ENCODE measurements around the gene SZT2.
"Not testable (repeated sequence)": the region's sequence is repeated elsewhere in the genome, so short reads cannot be mapped to it uniquely, and the experiment has no call there.

Gene SZT2

DNA sequence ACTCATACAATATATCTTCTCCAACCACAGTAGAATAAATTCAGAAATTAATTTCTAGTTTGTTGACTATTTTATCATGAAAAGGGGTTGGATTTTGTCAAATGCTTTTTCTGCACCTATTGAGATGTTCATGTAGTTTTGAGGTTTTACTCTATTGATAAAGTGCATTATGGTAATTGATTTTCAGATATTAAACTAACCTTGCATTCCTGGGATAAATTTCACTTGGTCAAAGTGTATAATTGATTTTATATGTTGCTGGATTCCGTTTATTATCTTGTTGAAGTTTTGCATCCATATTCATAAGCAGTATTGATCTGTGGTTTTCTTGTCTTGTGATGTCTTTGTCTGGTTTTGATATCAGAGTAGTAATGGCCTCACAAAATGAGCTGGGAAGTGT lies 98.5 kb downstream of the SZT2 start:
- no peak for DNase-seq (ENCODE audit: extremely low read depth, low read depth)
- TF ChIP-seq, protein P1, sequence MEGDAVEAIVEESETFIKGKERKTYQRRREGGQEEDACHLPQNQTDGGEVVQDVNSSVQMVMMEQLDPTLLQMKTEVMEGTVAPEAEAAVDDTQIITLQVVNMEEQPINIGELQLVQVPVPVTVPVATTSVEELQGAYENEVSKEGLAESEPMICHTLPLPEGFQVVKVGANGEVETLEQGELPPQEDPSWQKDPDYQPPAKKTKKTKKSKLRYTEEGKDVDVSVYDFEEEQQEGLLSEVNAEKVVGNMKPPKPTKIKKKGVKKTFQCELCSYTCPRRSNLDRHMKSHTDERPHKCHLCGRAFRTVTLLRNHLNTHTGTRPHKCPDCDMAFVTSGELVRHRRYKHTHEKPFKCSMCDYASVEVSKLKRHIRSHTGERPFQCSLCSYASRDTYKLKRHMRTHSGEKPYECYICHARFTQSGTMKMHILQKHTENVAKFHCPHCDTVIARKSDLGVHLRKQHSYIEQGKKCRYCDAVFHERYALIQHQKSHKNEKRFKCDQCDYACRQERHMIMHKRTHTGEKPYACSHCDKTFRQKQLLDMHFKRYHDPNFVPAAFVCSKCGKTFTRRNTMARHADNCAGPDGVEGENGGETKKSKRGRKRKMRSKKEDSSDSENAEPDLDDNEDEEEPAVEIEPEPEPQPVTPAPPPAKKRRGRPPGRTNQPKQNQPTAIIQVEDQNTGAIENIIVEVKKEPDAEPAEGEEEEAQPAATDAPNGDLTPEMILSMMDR (IDR thresholded peaks at IDR 0.05; ENCODE audit: low read depth, low read length, missing control alignments), result no peak
- H3K4me3 ChIP-seq (replicated peaks; ENCODE audit: low read depth, low read length), result no peak overlapping the region

DNA sequence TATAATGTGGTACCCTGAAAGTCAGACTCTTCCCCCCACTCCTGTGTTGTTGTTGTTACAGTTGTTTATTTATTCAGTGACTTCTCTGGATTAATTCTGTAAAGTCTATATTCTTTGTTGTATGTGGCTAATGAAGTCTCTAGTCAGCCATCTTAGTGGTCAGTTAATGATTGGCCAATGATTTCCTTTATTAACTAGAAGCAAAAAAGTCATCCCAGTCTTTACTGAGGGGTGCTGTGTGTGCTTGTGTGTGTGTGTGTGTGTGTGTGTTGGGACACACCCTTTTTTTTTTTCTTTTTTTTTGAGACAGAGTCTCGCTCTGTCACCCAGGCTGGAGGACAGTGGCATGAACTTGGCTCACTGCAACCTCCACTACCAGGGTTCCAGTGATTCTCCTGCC lies 101.4 kb downstream of the SZT2 start:
- TF ChIP-seq, protein P1 (IDR thresholded peaks at IDR 0.05; ENCODE audit: low read depth, low read length, missing control alignments), result no peak
- DNase-seq (ENCODE audit: extremely low read depth, low read depth), result no peak
- H3K4me3 ChIP-seq (replicated peaks; ENCODE audit: low read depth, low read length), result no peak overlapping the region

DNA sequence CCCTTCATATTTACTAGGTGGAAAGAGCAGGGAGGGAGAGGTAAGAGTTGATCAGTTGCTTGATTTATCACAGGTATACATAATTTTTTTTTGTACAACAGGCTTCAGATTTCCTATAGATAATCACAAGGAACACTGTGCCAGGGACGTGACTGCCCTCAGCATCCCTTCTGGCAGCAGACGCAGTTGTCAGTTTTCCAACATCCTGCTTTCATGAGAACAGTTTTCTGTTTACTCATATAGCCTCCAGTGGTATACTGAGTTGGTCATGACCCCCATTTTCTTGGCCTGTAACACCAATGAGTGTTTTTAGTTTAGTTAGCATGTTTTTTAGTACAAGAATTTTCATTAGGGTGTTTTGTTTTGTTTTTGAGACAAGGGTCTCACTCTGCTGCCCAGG lies 103.1 kb downstream of the SZT2 start:
- no peak overlapping the region for H3K4me3 ChIP-seq (replicated peaks; ENCODE audit: low read depth, low read length)
- TF ChIP-seq, protein P1 (IDR thresholded peaks at IDR 0.05; ENCODE audit: low read depth, low read length, missing control alignments), result no peak
- DNase-seq (ENCODE audit: extremely low read depth, low read depth), result no peak

DNA sequence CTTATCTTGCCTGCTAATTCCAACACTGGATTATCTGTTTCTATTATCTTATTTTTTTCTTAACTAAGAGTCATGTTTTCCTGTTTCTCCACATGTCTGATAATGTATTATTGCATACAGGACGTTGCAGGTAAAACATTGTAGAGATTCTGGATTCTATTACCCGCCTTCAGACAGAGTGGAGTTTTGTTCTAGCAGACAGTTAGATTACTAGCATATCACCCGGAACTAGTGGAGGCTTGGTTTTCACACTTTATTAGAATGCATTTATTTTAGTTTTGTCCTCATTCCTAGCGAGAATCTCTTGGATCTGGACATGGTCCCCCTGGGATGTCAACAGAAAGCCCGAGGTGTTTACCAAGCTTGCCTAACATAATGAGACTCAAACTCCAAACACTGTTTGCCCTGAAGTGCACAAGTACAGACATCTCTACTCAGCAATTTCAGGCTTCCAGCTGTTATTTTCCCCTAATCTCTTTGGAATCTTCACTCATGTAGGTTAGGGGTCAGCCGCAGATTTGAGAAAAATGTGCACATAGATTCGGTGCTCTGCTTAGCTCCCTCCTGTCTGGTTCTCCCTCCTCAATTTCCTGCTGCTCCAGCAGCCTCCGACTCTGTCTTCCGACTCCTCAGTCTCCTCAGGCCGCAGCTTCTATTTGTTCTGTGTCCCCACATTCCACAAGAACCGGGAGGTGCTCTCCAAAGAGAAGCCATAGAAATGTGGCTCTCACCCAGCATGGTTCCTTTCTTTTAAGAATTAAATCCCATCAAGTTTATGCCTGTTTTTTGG lies 104.2 kb downstream of the SZT2 start:
- no peak for DNase-seq (ENCODE audit: extremely low read depth, low read depth)
- H3K4me3 ChIP-seq (replicated peaks; ENCODE audit: low read depth, low read length), result no peak overlapping the region
- TF ChIP-seq, protein P1 (IDR thresholded peaks at IDR 0.05; ENCODE audit: low read depth, low read length, missing control alignments), result no peak

DNA sequence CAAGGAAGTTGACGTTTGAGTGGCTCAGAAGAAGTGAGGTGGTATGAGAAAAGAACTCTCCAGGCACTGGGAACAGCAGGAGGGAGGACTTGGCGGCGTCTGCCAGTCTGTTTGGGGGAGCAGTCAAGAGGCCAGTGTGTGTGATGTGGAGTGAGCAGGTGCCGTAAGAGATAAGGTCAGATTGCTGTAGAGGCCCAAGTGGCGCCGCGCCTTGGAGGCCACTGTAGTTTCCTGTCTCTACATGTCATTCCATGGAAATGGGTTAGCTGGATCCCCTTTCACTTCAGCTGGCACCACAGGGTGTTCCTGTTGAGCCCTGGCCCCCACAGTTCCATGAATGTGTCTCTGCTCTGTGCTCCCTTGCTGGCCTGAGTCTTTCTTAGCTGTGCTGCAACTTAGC lies 105.5 kb downstream of the SZT2 start:
- no peak overlapping the region for H3K4me3 ChIP-seq (replicated peaks; ENCODE audit: low read depth, low read length)
- no peak for DNase-seq (ENCODE audit: extremely low read depth, low read depth)
- TF ChIP-seq, protein P1 (IDR thresholded peaks at IDR 0.05; ENCODE audit: low read depth, low read length, missing control alignments), result no peak

DNA sequence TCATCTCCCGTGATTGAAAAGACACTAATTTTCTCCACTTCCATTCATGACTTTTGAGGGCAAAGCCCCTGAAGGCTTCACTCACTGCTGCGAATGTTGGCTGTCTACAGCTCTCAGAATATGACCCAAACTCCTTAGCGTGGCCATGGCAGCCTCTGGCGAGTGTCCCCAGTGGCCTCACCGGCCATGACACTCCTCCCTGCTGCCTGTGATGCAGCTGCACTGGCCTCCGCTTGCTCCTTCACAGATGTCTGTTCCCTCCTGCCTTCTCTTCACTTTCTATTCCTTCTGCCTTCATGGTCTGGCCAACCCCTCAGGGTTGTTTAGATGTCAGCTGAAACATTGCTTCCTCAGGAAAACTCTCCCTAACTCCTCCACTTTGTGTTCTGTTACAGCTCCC lies 110.2 kb downstream of the SZT2 start:
- no peak for DNase-seq (ENCODE audit: extremely low read depth, low read depth)
- TF ChIP-seq, protein P1 (IDR thresholded peaks at IDR 0.05; ENCODE audit: low read depth, low read length, missing control alignments), result no peak
- H3K4me3 ChIP-seq (replicated peaks; ENCODE audit: low read depth, low read length), result no peak overlapping the region

DNA sequence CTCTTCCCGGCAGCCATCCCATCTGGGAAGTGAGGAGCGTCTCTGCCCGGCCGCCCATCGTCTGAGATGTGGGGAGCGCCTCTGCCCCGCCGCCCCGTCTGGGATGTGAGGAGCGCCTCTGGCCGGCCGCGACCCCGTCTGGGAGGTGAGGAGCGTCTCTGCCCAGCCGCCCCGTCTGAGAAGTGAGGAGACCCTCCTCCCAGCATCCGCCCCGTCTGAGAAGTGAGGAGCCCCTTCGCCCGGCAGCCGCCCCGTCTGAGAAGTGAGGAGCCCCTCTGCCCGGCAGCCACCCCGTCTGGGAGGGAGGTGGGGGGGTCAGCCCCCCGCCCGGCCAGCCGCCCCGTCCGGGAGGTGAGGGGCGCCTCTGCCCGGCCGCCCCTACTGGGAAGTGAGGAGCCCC lies 112.1 kb downstream of the SZT2 start:
- DNase-seq (ENCODE audit: extremely low read depth, low read depth); H3K4me3 ChIP-seq (replicated peaks; ENCODE audit: low read depth, low read length): not testable (repeated sequence)

Data from HFF-Myc (cell line).